OCI-M2 (cell line): ENCODE data around the gene GCAT.
"Not testable (repeated sequence)": the region's sequence is repeated elsewhere in the genome, so short reads cannot be mapped to it uniquely, and the experiment has no call there.

ENCODE experiments used
- DNase-seq: peaks from one replicate; lab custom pipeline; 2025; ENCODE audit not compliant: unreplicated experiment; lab: John Stamatoyannopoulos, UW

GCAT gene

DNA sequence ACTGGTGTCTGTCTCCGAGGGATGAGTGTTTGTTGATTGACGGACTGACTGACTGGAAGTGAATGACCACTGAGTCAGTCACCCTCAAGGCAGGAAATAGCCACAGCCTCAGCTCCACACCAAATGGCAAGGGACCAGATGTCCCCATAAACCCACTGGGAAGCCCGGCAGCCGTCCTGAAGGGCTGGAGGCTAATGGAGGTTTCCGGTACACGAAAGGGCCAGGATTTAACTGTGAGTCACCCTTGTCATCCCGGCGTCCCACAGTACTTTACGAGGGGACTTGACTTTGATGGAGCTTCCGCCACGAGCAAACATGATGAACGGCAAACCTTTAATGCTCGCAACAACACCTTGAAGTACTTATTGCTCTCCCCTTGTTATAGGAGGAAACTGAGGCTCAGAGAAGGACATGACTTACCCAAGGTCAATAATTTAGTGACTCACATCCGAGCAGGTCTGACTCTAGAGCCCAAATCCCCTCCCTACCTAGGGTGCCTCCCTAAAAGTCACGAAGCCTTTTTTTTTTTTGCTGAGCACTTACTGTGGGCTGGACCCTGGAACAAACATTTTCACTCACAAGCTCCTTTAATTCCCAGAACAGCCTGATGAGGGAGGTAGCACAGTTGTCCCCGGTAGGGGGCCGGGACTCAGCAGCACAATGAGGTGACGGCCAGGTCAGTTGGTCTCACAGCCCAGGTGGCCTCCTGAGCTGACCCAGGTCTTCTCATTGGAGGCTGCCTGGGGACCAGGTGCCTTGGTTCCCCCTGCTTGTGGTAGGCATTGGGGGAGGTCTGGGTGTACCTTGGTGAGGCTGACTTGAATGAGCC lies 25.2 kb upstream of the GCAT start:
- DNase-seq = no peak

DNA sequence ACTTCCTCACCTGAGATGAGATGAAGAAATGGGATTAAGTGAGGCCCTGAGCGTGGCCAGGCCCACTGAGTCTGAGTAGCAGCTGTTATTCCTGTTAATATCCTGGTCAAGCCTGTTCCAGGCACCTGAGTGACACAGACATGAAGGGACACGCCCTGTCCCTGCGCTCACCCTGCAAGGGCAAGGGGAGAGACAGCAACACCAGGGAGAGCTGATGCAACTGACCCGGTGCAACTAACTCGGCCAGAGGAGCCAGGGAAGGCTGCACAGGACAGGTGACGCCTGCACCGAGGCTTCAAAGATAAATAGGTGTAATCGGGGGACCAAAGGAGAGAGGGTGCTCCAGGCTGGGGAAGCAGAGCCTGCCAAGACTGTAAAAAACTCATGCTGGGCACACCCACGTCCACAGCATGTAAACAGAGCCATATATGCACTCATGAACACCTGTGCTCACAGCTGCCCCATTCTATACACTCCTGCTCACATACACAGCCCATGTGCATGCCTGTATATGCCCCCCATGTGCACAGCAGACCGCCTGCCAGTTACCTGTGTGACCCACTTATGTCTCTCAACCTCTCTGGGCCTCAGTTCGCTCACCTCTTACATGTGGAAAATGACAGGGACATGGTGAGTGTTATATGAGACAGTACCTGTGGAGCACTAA lies 22.8 kb upstream of the GCAT start:
- DNase-seq = no peak

- no peak for DNase-seq
Measured at GRCh38 chr22:37790234-37790633, 17.5 kb upstream of the GCAT start.

GRCh38 chr22:37792494-37792893 lies 15.2 kb upstream of the GCAT start:
- DNase-seq = no peak

GRCh38 chr22:37794376-37794775 lies 13.4 kb upstream of the GCAT start:
- no peak for DNase-seq

DNA sequence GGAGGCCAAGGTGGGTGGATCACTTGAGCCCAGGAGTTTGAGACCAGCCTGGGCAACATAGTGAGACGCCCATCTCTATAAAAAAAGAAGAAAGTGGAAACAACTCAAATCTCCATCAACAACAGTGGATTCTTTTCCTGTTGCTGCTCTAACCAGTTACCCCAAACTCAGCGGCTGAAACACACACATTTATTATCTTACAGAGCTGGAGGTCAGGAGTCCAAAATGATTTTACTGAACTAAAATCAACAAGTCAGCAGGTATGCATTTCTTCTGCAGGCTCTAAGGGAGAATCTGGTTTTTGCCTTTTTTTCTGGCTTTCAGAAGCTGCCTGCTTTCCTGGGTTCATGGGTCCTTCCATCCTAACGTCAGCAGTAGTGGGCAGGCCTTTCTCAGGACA lies 11.7 kb upstream of the GCAT start:
- DNase-seq = no peak

DNA sequence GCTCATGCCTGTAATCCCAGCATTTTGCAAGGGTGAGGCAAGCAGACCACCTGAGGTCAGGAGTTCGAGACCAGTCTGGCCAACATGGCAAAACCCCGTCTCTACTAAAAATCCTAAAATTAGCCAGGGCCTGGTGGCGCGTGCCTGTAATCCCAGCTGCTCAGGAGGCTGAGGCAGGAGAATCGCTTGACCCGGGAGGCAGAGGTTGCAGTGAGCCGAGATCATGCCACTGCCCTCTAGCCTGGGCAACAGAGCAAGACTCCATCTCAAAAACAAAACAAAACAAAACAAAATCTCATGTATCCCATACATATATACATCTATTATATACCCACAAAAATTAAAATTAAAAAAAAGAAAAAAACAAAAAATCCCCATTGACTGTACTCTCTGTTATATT lies 10.5 kb upstream of the GCAT start:
- DNase-seq = not testable (repeated sequence)

DNA sequence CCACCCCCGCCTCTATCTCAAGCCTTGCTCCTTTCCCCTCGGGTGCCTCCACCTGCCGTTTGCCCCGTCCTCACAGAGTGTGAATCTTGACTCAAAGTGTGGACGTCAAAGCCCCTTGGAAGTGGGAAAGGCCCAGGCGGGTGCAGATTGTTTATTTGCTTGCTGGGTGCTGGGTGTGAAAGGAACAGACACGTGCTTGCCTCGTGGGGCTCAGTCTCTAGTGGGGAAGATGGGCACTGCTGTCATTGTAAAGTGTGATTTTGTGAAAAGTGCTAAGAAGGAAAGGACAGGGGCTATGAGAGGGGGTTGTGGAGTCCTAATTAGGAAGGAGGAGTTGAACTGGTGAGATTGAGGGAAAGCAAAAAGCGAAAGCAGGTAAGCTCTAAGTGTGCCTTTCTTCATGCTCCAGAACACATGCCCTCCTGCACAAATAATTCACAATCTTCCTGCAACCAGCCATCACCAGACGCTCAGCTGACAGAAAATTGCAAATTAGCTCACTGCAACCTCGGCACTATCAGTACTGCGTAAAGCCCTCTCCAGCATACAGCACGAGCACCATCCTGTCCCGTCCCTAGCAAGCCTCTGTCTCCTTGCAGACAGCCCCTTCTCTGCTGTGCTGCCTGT lies 9.7 kb upstream of the GCAT start:
- DNase-seq = no peak

GRCh38 chr22:37799979-37800378 lies 7.8 kb upstream of the GCAT start:
- DNase-seq = not testable (repeated sequence)

DNA sequence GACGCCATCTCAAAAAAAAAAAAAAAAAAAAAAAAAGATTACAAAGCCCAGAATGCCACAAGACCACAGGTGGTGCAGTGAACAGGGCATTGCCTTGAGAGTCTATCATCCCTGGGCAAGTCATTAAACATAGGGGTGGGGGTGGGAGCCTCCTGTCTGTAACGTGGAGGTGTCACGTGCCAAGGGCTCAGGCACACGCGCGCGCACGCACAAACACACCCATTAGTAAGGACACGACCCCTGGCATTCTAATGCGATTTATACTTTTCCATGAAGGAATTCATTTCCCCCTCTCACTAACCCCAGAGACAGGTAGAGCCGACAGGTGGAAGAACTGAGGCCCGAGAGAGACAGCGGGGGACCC lies 5.8 kb upstream of the GCAT start:
- no peak for DNase-seq

- DNase-seq = no peak
Measured at GRCh38 chr22:37802310-37803194, 5.2 kb upstream of the GCAT start.

DNA sequence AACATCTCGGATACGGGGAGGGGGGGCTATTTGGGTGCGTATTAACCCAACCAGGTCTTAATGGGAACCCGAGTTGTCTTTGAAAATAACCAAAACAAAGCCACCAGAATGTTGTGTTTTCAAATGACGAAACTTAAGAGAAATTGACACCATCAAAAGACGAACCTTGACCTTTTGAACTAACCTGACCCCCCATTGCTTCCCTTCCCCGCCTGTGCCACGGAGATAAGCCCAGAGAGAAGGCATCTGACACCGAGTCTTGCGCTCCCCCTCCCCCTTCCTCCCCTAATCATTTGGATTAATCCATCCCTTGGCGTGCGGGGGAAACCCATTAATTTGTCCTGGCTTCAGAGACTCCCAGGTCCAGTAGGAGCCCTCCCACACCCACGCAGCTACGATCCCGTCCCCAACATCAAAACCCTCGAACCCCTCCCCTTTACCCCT lies 4.5 kb upstream of the GCAT start:
- peak; percentile 30 for DNase-seq

GRCh38 chr22:37803639-37804351 lies 3.9 kb upstream of the GCAT start:
- DNase-seq = no peak

DNA sequence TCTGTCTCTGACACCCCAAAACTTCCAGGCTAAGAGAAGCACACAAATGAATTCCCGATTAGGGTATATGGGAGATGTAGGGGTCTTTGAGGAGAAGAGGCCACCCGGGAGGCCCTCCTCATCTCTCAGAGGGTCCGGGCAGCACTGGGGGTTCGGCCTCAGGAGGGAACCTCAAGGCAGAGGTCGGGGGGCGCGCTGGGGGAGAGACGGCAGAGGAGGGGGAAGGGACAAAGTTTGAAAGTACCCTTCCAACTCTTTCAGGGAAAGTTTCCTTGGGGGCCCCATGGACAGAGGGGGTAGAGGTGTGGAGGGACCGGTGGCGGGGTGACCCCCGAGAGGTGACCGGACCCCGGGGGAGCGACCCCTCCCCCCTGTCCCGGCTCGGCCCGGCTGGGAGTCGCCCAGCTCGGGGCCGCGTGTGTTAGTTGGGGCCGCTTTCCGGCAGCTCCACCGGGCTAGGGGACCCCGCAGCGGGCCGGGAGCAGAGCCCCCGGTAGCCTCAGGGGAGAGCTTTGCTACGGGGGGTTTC lies 3.3 kb upstream of the GCAT start:
- no peak for DNase-seq

DNA sequence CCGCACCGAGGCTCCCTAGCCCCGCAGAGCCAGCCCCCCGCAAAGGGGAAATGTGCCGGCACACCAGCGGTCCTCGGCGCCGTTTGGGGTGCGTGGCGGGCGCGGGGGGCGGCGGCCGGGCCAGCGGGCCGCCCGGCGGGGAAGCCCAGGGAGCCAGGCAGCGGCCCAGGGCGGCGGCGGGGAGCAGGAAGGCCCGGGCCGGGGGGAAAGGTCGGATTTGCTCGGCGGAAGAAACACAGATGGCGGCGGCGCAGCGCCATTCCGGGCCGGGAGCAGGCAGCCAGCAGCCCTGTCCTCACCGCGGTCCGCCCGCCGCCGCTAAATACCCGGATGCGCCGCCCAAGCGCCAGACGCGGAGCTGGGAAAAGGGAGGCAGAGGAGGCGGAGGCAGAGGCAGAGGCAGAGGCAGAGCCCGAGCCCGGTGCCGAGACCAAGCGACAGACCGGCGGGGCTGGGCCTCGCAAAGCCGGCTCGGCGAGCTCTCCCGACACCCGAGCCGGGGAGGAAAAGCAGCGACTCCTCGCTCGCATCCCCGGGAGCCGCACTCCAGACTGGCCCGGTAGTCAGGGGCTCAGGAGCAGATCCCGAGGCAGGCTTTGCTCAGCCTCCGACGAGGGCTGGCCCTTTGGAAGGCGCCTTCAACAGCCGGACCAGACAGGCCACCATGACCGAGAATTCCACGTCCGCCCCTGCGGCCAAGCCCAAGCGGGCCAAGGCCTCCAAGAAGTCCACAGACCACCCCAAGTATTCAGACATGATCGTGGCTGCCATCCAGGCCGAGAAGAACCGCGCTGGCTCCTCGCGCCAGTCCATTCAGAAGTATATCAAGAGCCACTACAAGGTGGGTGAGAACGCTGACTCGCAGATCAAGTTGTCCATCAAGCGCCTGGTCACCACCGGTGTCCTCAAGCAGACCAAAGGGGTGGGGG lies 2.6 kb upstream of the GCAT start:
- no peak for DNase-seq

DNA sequence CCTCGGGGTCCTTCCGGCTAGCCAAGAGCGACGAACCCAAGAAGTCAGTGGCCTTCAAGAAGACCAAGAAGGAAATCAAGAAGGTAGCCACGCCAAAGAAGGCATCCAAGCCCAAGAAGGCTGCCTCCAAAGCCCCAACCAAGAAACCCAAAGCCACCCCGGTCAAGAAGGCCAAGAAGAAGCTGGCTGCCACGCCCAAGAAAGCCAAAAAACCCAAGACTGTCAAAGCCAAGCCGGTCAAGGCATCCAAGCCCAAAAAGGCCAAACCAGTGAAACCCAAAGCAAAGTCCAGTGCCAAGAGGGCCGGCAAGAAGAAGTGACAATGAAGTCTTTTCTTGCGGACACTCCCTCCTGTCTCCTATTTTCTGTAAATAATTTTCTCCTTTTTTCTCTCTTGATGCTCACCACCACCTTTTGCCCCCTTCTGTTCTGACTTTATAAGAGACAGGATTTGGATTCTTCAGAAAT lies 1.9 kb upstream of the GCAT start:
- DNase-seq = no peak

GRCh38 chr22:37806409-37807333 lies 1.1 kb upstream of the GCAT start:
- no peak for DNase-seq

- no peak for DNase-seq
Measured at GRCh38 chr22:37808294-37808657, 542 bp downstream of the GCAT start.
